CD4-positive, alpha-beta T cell treated with Interleukin-21 for 1 hour (primary cell): Measurements from ENCODE around the gene BIRC5.
"Not testable (repeated sequence)": the region's sequence is repeated elsewhere in the genome, so short reads cannot be mapped to it uniquely, and the experiment has no call there.

Experiments
- DNase-seq: peaks from one replicate; pipeline ENCODE4 v3.0.0-alpha.2; 2020

Gene BIRC5

GRCh38 chr17:78226055-78226758 lies 12.2 kb downstream of the BIRC5 start:
- no peak for DNase-seq

GRCh38 chr17:78226759-78227454 lies 12.9 kb downstream of the BIRC5 start:
- no peak for DNase-seq

GRCh38 chr17:78227455-78227916 lies 13.4 kb downstream of the BIRC5 start:
- no peak for DNase-seq

GRCh38 chr17:78228176-78228575 lies 14.1 kb downstream of the BIRC5 start:
- DNase-seq, result no peak

- no peak for DNase-seq
These were observed 16.4 kb downstream of the BIRC5 start for GRCh38 chr17:78230252-78230962.

GRCh38 chr17:78230996-78231935 lies 17.2 kb downstream of the BIRC5 start, which contains the start of gene TMEM235:
TMEM235 (plus strand) TSS chr17:78231631; CDS start chr17:78232024, 393 bp downstream.
- DNase-seq, result no peak

- no peak for DNase-seq
These were observed 18.2 kb downstream of the BIRC5 start for GRCh38 chr17:78231991-78232858.

- DNase-seq, result no peak
These were observed 18.8 kb downstream of the BIRC5 start for GRCh38 chr17:78232859-78233173.

GRCh38 chr17:78233678-78234077 lies 19.6 kb downstream of the BIRC5 start:
- no peak for DNase-seq

GRCh38 chr17:78234261-78234865 lies 20.3 kb downstream of the BIRC5 start:
- DNase-seq, result no peak

GRCh38 chr17:78235022-78235421 lies 21.0 kb downstream of the BIRC5 start:
- not testable (repeated sequence) for DNase-seq

GRCh38 chr17:78235885-78236284 lies 21.8 kb downstream of the BIRC5 start:
- no peak for DNase-seq

GRCh38 chr17:78236362-78237127 lies 22.5 kb downstream of the BIRC5 start:
- no peak for DNase-seq

GRCh38 chr17:78237401-78238012 lies 23.5 kb downstream of the BIRC5 start:
- DNase-seq, result no peak

GRCh38 chr17:78238823-78239488 lies 24.9 kb downstream of the BIRC5 start:
- no peak for DNase-seq

- DNase-seq, result no peak
These were observed 25.5 kb downstream of the BIRC5 start for GRCh38 chr17:78239489-78239931.

- no peak for DNase-seq
These were observed 26.1 kb downstream of the BIRC5 start for GRCh38 chr17:78240012-78240655.

GRCh38 chr17:78240839-78241238 lies 26.8 kb downstream of the BIRC5 start:
- no peak for DNase-seq
